ENCODE results near the gene SHQ1. TPM values are rescaled to one million over a fixed set of nuclear protein-coding genes. Genes with fewer than 3 reads are reported as not detected.

SHQ1 gene
- total and polyA plus RNA-seq, 4 donors, result 7.3 to 25.0 (median 16.0) TPM

- no peak overlapping the region for H3K27ac ChIP-seq (ENCODE audit: low read depth in 1 of 2, low read length in 1 of 2)
- WGBS, 2 donors, result 56 to 77% methylated on average over 11 of the region's 11 CpGs
- peak in 2 of 3 donors; percentile 76 to 83 for DNase-seq
Observed at GRCh38 chr3:72746430-72747411, 101.5 kb downstream of the SHQ1 start.

GRCh38 chr3:72745146-72745999 is 102.9 kb downstream of the SHQ1 start:
- H3K36me3 ChIP-seq (ENCODE audit: control insufficient read depth in 4 of 4, insufficient read depth in 4 of 4, low read length in 4 of 4), result peaks cover 0 to 2% (median 2%) of the 10 kb centered on the region in 4 donors
- TF ChIP-seq CTCF (IDR thresholded peaks at IDR 0.05; ENCODE audit: control extremely low read depth, extremely low read depth), result no peak
- ATAC-seq (ENCODE audit: insufficient read depth, low FRiP score) (no peak), DNase-seq (no peak)
- H3K27ac ChIP-seq (ENCODE audit: low read depth in 1 of 2, low read length in 1 of 2), result no peak overlapping the region
- no peak overlapping the region for H3K4me3 ChIP-seq
- no peaks in the 10 kb centered on the region for H3K9me3 ChIP-seq (ENCODE audit: control insufficient read depth in 4 of 4, insufficient read depth in 3 of 4, low read length in 3 of 4)
- 82 to 92% methylated on average over 17 of the region's 17 CpGs for WGBS, 2 donors
- H3K9ac ChIP-seq (ENCODE audit: insufficient read depth in 1 of 2, low read length in 2 of 2), result no peak overlapping the region
- H3K27me3 ChIP-seq (ENCODE audit: control insufficient read depth in 3 of 3, insufficient read depth in 3 of 3, low read length in 2 of 3), result peaks cover 0 to 2% (median 0%) of the 10 kb centered on the region in 3 donors
- H3K4me1 ChIP-seq (ENCODE audit: control insufficient read depth in 5 of 5, insufficient read depth in 5 of 5, low read length in 5 of 5), result peaks cover 0 to 23% (median 11%) of the 10 kb centered on the region in 5 donors

More at GRCh38 chr3:72746430-72747411, 101.5 kb downstream of the SHQ1 start:
- H3K9ac ChIP-seq (ENCODE audit: insufficient read depth in 1 of 2, low read length in 2 of 2), result no peak overlapping the region
- peaks cover 0 to 26% (median 11%) of the 10 kb centered on the region in 5 donors for H3K4me1 ChIP-seq (ENCODE audit: control insufficient read depth in 5 of 5, insufficient read depth in 5 of 5, low read length in 5 of 5)
- ATAC-seq (ENCODE audit: insufficient read depth, low FRiP score), result no peak
- TF ChIP-seq CTCF (IDR thresholded peaks at IDR 0.05; ENCODE audit: control extremely low read depth, extremely low read depth), result no peak
- peaks cover 0 to 2% (median 2%) of the 10 kb centered on the region in 4 donors for H3K36me3 ChIP-seq (ENCODE audit: control insufficient read depth in 4 of 4, insufficient read depth in 4 of 4, low read length in 4 of 4)
- peaks cover 0 to 2% (median 0%) of the 10 kb centered on the region in 3 donors for H3K27me3 ChIP-seq (ENCODE audit: control insufficient read depth in 3 of 3, insufficient read depth in 3 of 3, low read length in 2 of 3)
- H3K4me3 ChIP-seq, result no peak overlapping the region
- no peaks in the 10 kb centered on the region for H3K9me3 ChIP-seq (ENCODE audit: control insufficient read depth in 4 of 4, insufficient read depth in 3 of 4, low read length in 3 of 4)

GRCh38 chr3:72744330-72744729 is 103.9 kb downstream of the SHQ1 start:
- no peaks in the 10 kb centered on the region for H3K9me3 ChIP-seq (ENCODE audit: control insufficient read depth in 4 of 4, insufficient read depth in 3 of 4, low read length in 3 of 4)
- H3K27ac ChIP-seq (ENCODE audit: low read depth in 1 of 2, low read length in 1 of 2), result no peak overlapping the region
- WGBS, 2 donors, result 42 to 54% methylated on average over 1 of the region's 1 CpG
- no peak for ATAC-seq (ENCODE audit: insufficient read depth, low FRiP score)
- H3K4me1 ChIP-seq (ENCODE audit: control insufficient read depth in 5 of 5, insufficient read depth in 5 of 5, low read length in 5 of 5), result peaks cover 0 to 21% (median 9%) of the 10 kb centered on the region in 5 donors
- no peak for DNase-seq
- TF ChIP-seq CTCF (IDR thresholded peaks at IDR 0.05; ENCODE audit: control extremely low read depth, extremely low read depth), result no peak
- H3K9ac ChIP-seq (ENCODE audit: insufficient read depth in 1 of 2, low read length in 2 of 2), result no peak overlapping the region
- H3K4me3 ChIP-seq, result no peak overlapping the region
- H3K27me3 ChIP-seq (ENCODE audit: control insufficient read depth in 3 of 3, insufficient read depth in 3 of 3, low read length in 2 of 3), result peaks cover 0 to 2% (median 0%) of the 10 kb centered on the region in 3 donors
- peaks cover 0 to under 1% (median 0%) of the 10 kb centered on the region in 4 donors for H3K36me3 ChIP-seq (ENCODE audit: control insufficient read depth in 4 of 4, insufficient read depth in 4 of 4, low read length in 4 of 4)
